ENCODE measurements around the gene BCL3.

DNA sequence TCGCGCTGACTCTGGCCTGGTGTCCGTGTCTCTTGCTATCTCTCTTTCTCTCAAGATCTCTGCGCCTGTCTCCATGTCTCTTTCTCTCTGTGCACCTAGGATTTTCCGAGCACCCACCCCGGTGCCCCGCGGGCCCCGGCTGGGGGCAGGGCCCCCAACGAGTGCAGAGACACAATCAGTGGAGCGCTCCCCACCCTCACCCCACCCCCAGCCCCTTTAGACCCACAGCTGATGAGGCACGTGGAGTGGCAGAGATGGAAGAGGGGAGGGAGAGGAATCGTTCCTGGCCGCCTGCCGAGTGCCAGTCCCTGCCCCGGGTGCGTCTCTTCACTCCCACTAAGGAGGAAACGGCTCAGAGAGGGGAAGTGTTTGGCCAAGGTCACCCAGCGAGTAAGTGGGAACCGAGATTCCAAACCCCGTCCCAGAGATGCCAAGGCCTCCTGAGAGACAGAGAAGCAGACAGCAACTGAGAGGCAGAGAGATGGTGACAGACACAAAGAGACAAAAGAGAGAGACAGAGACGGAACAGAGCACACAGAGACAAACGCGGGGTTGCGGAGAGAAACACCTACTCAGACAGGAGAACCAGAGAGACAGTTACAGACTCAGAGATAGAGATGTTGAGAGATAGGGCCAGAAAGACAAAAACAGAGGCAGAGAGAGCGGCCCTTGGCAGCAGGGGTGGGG, 626 bp upstream of the BCL3 start:
- TF ChIP-seq, protein P1, sequence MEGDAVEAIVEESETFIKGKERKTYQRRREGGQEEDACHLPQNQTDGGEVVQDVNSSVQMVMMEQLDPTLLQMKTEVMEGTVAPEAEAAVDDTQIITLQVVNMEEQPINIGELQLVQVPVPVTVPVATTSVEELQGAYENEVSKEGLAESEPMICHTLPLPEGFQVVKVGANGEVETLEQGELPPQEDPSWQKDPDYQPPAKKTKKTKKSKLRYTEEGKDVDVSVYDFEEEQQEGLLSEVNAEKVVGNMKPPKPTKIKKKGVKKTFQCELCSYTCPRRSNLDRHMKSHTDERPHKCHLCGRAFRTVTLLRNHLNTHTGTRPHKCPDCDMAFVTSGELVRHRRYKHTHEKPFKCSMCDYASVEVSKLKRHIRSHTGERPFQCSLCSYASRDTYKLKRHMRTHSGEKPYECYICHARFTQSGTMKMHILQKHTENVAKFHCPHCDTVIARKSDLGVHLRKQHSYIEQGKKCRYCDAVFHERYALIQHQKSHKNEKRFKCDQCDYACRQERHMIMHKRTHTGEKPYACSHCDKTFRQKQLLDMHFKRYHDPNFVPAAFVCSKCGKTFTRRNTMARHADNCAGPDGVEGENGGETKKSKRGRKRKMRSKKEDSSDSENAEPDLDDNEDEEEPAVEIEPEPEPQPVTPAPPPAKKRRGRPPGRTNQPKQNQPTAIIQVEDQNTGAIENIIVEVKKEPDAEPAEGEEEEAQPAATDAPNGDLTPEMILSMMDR (conservative IDR thresholded peaks at IDR 0.05; ENCODE audit: low read depth, low read length): no peak
- TF ChIP-seq RAD21 (IDR thresholded peaks at IDR 0.05; ENCODE audit: low read length) (no peak), NFE2L2 (IDR thresholded peaks at IDR 0.05; ENCODE audit: low read depth, low read length) (no peak), POLR2A (IDR thresholded peaks at IDR 0.05; ENCODE audit: low read depth, low read length) (peak; percentile 70), SMC3 (IDR thresholded peaks at IDR 0.05; ENCODE audit: low read depth, low read length) (no peak), BHLHE40 (IDR thresholded peaks at IDR 0.05; ENCODE audit: low read depth, low read length) (peak; percentile 36; the same call in 1 of the 2 replicates), CEBPB (IDR thresholded peaks at IDR 0.05; ENCODE audit: low read depth, low read length) (no peak), RFX5 (IDR thresholded peaks at IDR 0.05; ENCODE audit: low read depth, low read length) (no peak), MAFK (IDR thresholded peaks at IDR 0.05; ENCODE audit: low read depth, low read length) (no peak), MXI1 (IDR thresholded peaks at IDR 0.05; ENCODE audit: borderline replicate concordance, low read depth, low read length) (no peak), FOS (IDR thresholded peaks at IDR 0.05; ENCODE audit: low read depth, low read length) (no peak), CHD1 (IDR thresholded peaks at IDR 0.05; ENCODE audit: low read depth, low read length) (no peak), MAZ (IDR thresholded peaks at IDR 0.05; ENCODE audit: borderline replicate concordance, low read depth, low read length) (no peak; the same call in 1 of the 2 replicates)
- TF ChIP-seq, protein P2, sequence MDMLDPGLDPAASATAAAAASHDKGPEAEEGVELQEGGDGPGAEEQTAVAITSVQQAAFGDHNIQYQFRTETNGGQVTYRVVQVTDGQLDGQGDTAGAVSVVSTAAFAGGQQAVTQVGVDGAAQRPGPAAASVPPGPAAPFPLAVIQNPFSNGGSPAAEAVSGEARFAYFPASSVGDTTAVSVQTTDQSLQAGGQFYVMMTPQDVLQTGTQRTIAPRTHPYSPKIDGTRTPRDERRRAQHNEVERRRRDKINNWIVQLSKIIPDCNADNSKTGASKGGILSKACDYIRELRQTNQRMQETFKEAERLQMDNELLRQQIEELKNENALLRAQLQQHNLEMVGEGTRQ (IDR thresholded peaks at IDR 0.05; ENCODE audit: low read depth, low read length): no peak
